ENCODE measurements around the gene SNF8.

- TF ChIP-seq CTCF (tag by site-specific recombination; IDR thresholded peaks at IDR 0.05) (no peak), ZNF274 (IDR thresholded peaks at IDR 0.05; ENCODE audit: low read length) (no peak), ZNF274 (tag by site-specific recombination; IDR thresholded peaks at IDR 0.05; ENCODE audit: borderline replicate concordance) (no peak), ZNF747 (tag by site-specific recombination; IDR thresholded peaks at IDR 0.05) (no peak), ZNF701 (tag by site-specific recombination; IDR thresholded peaks at IDR 0.05) (no peak), ZNF624 (tag by site-specific recombination; IDR thresholded peaks at IDR 0.05) (no peak), KLF9 (tag by site-specific recombination; IDR thresholded peaks at IDR 0.05; ENCODE audit: low read depth) (no peak), GLI4 (tag by site-specific recombination; IDR thresholded peaks at IDR 0.05) (no peak), ZNF140 (tag by site-specific recombination; IDR thresholded peaks at IDR 0.05) (no peak), ZBTB17 (tag by site-specific recombination; IDR thresholded peaks at IDR 0.05) (peak; percentile 79), BCL11A (tag by site-specific recombination; IDR thresholded peaks at IDR 0.05; ENCODE audit: low read depth) (no peak)
These were observed 16.3 kb upstream of the SNF8 start for GRCh38 chr17:48960834-48961515.

All from HEK293 (cell line).